ENCODE results near the gene MYF5.

DNA sequence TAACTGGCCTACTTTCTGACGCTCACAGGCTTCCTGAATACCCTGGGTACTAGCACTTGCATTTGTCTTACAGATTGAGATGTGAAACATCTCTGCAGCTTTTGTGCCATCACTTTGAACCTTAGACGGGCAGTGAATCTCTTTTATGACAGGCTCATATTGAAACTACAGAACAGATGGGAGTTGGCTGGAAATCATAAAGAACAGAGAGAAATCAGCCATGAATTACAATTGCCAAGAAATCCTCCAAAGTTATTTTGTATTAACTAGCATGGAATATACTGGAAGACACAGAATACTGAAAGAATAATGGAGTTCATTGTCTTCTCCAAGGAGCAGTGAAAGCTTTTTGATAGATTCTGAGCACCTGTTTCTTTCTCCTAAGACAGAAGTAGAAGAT lies 32.7 kb downstream of the MYF5 start:
- TF ChIP-seq CEBPB (IDR thresholded peaks at IDR 0.05), result no peak
- TF ChIP-seq, protein P1, sequence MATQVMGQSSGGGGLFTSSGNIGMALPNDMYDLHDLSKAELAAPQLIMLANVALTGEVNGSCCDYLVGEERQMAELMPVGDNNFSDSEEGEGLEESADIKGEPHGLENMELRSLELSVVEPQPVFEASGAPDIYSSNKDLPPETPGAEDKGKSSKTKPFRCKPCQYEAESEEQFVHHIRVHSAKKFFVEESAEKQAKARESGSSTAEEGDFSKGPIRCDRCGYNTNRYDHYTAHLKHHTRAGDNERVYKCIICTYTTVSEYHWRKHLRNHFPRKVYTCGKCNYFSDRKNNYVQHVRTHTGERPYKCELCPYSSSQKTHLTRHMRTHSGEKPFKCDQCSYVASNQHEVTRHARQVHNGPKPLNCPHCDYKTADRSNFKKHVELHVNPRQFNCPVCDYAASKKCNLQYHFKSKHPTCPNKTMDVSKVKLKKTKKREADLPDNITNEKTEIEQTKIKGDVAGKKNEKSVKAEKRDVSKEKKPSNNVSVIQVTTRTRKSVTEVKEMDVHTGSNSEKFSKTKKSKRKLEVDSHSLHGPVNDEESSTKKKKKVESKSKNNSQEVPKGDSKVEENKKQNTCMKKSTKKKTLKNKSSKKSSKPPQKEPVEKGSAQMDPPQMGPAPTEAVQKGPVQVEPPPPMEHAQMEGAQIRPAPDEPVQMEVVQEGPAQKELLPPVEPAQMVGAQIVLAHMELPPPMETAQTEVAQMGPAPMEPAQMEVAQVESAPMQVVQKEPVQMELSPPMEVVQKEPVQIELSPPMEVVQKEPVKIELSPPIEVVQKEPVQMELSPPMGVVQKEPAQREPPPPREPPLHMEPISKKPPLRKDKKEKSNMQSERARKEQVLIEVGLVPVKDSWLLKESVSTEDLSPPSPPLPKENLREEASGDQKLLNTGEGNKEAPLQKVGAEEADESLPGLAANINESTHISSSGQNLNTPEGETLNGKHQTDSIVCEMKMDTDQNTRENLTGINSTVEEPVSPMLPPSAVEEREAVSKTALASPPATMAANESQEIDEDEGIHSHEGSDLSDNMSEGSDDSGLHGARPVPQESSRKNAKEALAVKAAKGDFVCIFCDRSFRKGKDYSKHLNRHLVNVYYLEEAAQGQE (IDR thresholded peaks at IDR 0.05; ENCODE audit: low read depth), result no peak

All from Ishikawa (cell line).